Stimulated activated CD4-positive, alpha-beta T cell treated with anti-CD3 and anti-CD28 coated beads, TNF-alpha, amount 100 ng/mL, for 4 hours (primary cell): ENCODE measurements around the gene OR5H14.

Experiments used
- DNase-seq, 3 experiments: peaks; one replicate each; pipeline ENCODE4 v3.0.0-alpha.2; 2020; ENCODE audit warnings: low read depth in 3 of 3

OR5H14 gene

GRCh38 chr3:98199020-98199419, 51.7 kb downstream of the OR5H14 start:
- DNase-seq, result no peak
